GM18498 (cell line): ENCODE results near the gene NXPE3.
A peak's percentile ranks its signal among the peaks of the same experiment; 100 is the strongest.

Source experiments
- ATAC-seq: cut with Tn5 transposase; IDR thresholded peaks from one replicate; pipeline ENCODE4 v1.9.1; 2021; ENCODE audit warnings: mild to moderate bottlenecking, moderate library complexity; ENCODE audit not compliant: unreplicated experiment

The NXPE3 gene

GRCh38 chr3:101828276-101828675 lies 49.3 kb downstream of the NXPE3 start:
- ATAC-seq, result no peak

- ATAC-seq, result peak; percentile 56
These were observed 49.9 kb downstream of the NXPE3 start for GRCh38 chr3:101828691-101829436.

GRCh38 chr3:101829437-101829830 lies 50.4 kb downstream of the NXPE3 start:
- no peak for ATAC-seq

DNA sequence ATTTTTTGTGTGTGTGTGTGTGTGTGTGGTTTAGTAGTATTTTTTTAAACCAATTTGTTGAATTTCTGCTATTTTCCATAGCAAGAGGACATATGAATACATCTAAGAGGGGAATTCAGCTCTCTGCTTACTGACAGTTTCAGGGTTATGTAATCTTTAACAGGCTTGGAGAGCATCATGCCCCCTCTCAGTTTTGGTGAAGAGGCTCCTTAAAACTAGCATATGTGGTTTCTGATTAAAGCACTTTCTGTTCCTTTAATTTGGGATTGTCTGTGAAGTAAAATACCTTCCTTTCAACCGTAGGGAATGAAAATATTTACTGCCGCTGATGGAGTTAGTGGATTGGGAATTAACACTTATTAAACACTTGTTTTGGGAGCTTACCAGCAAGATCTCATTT lies 50.9 kb downstream of the NXPE3 start:
- no peak for ATAC-seq

GRCh38 chr3:101833446-101833974 lies 54.5 kb downstream of the NXPE3 start:
- no peak for ATAC-seq

- no peak for ATAC-seq
These were observed 56.7 kb downstream of the NXPE3 start for GRCh38 chr3:101835676-101836075.

DNA sequence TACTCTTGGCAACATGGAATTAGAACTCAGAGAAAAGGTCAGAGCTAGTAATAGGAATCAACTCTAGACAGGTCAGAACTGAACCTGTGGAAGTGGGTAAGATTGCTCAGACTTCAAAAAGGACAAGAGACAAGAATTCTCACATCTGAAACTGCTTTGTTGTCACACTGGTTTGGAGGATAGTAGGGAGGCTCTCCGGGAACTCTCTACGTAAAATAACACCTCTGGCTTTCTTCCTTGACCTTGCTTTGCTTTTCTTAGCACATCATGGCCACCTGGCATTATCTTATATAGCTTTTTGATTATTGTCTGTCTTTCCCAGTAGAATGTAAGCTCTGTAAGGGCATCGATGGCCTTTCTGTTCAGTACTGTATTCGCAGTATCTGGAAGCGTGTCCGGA lies 57.1 kb downstream of the NXPE3 start:
- ATAC-seq, result no peak

- no peak for ATAC-seq
These were observed 57.9 kb downstream of the NXPE3 start for GRCh38 chr3:101836652-101837598.

- ATAC-seq, result no peak
These were observed 59.7 kb downstream of the NXPE3 start for GRCh38 chr3:101838691-101839090.

DNA sequence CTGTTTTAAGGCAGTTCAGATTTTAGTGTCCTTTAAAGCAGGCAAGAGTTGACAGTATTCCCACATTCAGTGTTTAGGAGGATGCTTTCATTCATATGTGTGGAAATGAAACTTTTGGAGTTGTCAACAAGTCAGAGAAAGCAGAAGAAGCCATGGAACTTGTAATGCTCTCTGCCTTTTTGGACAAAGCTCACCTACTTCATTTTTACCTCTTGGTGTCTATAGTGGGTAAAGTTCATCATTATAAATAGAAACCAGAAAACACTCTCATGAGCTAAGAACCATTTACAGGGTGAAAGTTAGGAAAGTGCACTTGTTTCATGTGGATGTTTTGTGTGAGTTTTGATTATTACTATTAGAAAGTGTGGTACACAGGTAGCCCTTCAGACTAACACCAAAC lies 61.1 kb downstream of the NXPE3 start:
- no peak for ATAC-seq

DNA sequence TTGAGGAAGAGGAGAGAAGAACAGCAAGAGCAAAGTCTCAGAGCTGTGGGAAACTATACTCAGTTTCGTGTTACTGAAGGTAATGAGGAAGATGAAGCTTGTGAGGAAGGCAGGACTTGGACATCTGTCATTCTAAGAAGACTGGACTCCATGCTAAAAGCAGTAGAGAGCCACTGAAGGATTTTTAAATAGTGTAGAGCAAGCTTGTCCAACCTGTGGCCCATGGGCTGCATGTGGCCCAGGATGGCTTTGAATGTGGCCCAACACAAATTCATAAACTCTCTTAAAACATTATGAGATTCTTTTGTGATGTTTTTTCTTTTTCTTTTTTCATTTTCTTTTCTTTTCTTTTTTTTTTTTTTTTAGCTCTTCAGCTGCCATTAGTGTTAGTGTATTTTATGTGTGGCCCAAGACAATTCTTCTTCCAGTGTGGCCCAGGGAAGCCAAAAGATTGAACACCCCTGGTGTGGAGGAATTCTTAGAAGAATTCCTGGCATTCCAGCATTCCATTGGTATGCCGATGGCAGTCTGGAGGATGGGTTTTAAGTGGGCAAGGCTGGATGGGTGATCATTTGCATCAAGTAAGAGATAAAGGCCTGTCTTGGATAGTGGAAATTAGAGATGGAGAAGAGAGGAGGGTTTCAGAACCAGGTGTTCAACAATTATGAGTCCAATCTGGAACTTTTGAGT lies 63.4 kb downstream of the NXPE3 start:
- no peak for ATAC-seq

DNA sequence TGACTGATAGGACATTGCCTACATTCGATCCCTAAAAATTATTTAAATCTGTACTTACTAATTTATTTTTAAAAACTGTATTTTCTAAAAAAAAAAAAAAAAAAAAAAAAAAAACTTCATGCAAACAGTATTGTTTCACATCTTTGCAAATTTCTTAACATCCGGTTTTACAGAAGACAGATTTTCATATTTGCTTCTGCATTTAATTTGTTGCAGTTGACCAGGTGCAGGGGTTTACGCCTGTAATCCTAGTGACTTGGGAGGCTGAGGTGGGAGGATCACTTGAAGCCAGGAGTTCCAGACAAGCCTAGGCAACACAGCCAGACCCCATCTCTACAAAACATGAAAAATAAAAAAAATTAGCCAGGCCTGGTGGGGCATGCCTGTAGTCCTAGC lies 63.9 kb downstream of the NXPE3 start:
- ATAC-seq, result no peak

GRCh38 chr3:101845425-101845824 lies 66.4 kb downstream of the NXPE3 start:
- ATAC-seq, result no peak

DNA sequence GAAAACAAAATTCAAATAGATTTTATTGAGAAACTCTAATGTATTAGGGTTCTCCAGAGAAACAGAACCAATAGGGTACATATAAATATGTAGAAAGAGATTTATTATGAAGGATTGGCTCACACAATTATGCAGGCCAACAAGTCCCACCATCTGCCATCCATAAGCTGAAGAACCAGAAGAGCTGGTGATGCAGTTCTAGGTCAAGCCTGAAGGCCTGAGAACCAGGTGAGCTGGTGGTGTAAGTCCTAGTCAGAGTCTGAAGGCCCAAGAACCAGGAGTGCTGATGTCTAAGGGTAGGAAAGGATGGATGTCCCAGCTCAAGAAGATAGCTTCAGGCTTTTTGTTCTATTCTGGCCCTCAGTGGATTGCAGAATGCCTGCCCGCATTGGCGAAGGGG lies 67.7 kb downstream of the NXPE3 start:
- ATAC-seq, result no peak

GRCh38 chr3:101847328-101847727 lies 68.3 kb downstream of the NXPE3 start:
- ATAC-seq, result no peak

GRCh38 chr3:101848326-101848725 lies 69.3 kb downstream of the NXPE3 start:
- ATAC-seq, result no peak

DNA sequence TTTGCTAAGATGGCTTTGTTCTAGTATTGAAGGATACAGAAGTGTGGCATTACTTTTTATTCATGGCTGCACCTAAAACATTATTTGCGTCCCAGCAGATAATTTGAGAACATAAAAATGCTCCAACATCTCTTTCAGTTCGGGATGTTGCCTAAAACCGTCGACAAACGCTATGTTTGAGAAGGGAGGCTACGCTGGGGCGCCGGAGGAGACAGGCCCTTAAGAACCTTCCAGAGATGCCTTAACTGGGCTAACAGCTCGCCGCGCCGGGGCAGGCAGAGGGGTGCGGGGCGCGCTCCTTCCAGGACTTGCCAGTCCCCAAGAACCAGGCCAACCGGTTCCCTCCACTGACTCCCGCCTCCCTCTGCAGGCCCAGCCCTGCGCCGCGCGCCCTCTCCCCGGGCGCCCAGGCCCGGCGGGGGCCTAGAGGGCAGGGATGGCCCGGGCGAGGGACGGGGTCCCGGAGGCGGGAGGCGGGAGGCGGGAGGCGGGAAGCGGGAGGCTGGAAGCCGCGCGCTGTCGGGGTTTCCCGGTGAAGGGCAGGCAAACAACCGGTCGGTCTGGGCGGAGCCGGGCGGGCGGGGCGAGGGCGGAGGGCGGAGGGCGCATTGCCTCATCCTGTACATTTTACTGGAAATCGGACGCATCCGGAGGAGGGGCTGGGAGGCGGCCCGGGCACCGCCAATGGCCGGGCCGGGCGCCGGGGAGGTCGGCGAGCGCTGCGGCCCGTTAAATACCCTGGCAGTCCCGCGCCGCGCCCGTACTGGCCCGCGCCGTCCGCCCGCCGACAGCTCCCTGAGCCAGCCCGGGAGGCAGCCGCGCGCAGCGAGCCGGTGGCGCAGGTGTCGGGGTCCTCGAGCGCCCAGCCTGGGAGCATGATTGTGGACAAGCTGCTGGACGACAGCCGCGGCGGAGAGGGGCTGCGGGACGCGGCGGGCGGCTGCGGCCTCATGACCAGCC lies 70.0 kb downstream of the NXPE3 start, which contains the start of gene NFKBIZ:
TSS of gene NFKBIZ (plus strand) at position 761 of the 960 bp plus-strand sequence. CDS start at position 876, 115 bp downstream.
- ATAC-seq, result peak; percentile 81

GRCh38 chr3:101849714-101850245 lies 70.8 kb downstream of the NXPE3 start:
- peak; percentile 38 for ATAC-seq

GRCh38 chr3:101850246-101851051 lies 71.4 kb downstream of the NXPE3 start:
- peak; percentile 13 for ATAC-seq
